Vagina (tissue), 2 donors: ENCODE results near the gene MCCD1.
"Not testable (repeated sequence)": the region's sequence is repeated elsewhere in the genome, so short reads cannot be mapped to it uniquely, and the experiment has no call there.

ENCODE experiments used
- CTCF ChIP-seq, 3 experiments: fragments of 450-650 bp in 2 of 3; fragments of 200-600 bp in 1 of 3; sonication (generic) in 1 of 3; IDR thresholded peaks; one replicate each; pipeline ENCODE4 v1.5.1; 2017 to 2019; ENCODE audit warnings: antibody characterized with exemption in 3 of 3, mild to moderate bottlenecking in 2 of 3, moderate library complexity in 2 of 3
- POLR2A ChIP-seq, 2 donors: fragments of 450-650 bp; IDR thresholded peaks; one replicate each; pipeline ENCODE4 v1.6.1; 2017; ENCODE audit warnings: antibody characterized with exemption in 2 of 2, mild to moderate bottlenecking in 2 of 2, moderate library complexity in 2 of 2
- POLR2AphosphoS5 ChIP-seq, 2 donors: sonication (generic); formaldehyde crosslinking; IDR thresholded peaks; one replicate each; pipeline ENCODE4 v1.9.0; 2017; ENCODE audit warnings: antibody characterized with exemption in 2 of 2, mild to moderate bottlenecking in 2 of 2, low read depth in 1 of 2; ENCODE audit not compliant: insufficient read depth in 1 of 2

GRCh38 chr6:31487674-31488073 lies 41.1 kb upstream of the MCCD1 start:
- not testable (repeated sequence) for TF ChIP-seq CTCF (IDR thresholded peaks at IDR 0.05); POLR2A (IDR thresholded peaks at IDR 0.05); POLR2AphosphoS5 (IDR thresholded peaks at IDR 0.05; ENCODE audit: insufficient read depth in 1 of 2, low read depth in 1 of 2)
